Activated naive CD8-positive, alpha-beta T cell treated with anti-CD3 and anti-CD28 coated beads for 36 hours (primary cell): ENCODE results near the gene GRK2. TPM values are rescaled to one million over a fixed set of nuclear protein-coding genes. Genes with fewer than 3 reads are reported as not detected.
"Not testable (repeated sequence)": the region's sequence is repeated elsewhere in the genome, so short reads cannot be mapped to it uniquely, and the experiment has no call there.

Source experiments
- DNase-seq: peaks from one replicate; pipeline ENCODE4 v3.0.0; 2021
- H3K27ac Mint-ChIP-seq: one replicate; pipeline ENCODE4 v1.8.0; 2022; ENCODE audit warnings: mild to moderate bottlenecking, moderate library complexity, mixed read lengths
- H3K27me3 Mint-ChIP-seq: one replicate; pipeline ENCODE4 v1.8.0; 2022; ENCODE audit warnings: mild to moderate bottlenecking, mixed read lengths
- H3K36me3 Mint-ChIP-seq: one replicate; pipeline ENCODE4 v1.8.0; 2021; ENCODE audit warnings: mild to moderate bottlenecking, mixed read lengths
- H3K4me1 Mint-ChIP-seq: one replicate; pipeline ENCODE4 v1.8.0; 2021; ENCODE audit warnings: mixed read lengths
- H3K4me3 Mint-ChIP-seq: one replicate; pipeline ENCODE4 v1.8.0; 2022; ENCODE audit warnings: mild to moderate bottlenecking, moderate library complexity, mixed read lengths
- H3K9me3 Mint-ChIP-seq: one replicate; pipeline ENCODE4 v1.8.0; 2022; ENCODE audit warnings: mixed read lengths
- total RNA-seq, 2 experiments: library from RNA; stranded (reverse); gene quantifications; one replicate each; pipeline ENCODE4 v1.2.3, GENCODE V29; 2021

GRK2 gene
- total RNA-seq, 2 experiments from 2014 or later, result 211 to 219 TPM

- Mint-ChIP-seq H3K27ac (peak overlapping the region; percentile 25), H3K36me3 (peaks cover 59% of the 10 kb centered on the region), H3K4me1 (peaks cover 33% of the 10 kb centered on the region), H3K9me3 (no peaks in the 10 kb centered on the region), H3K4me3 (no peak overlapping the region), H3K27me3 (no peaks in the 10 kb centered on the region)
- no peak for DNase-seq
Observed at GRCh38 chr11:67247946-67248550, 18.2 kb upstream of the GRK2 start.

GRCh38 chr11:67248653-67249052, 17.6 kb upstream of the GRK2 start:
- no peak for DNase-seq
- Mint-ChIP-seq H3K9me3 (no peaks in the 10 kb centered on the region), H3K4me1 (peaks cover 34% of the 10 kb centered on the region), H3K27me3 (no peaks in the 10 kb centered on the region), H3K4me3 (no peak overlapping the region), H3K27ac (peak overlapping the region; percentile 54), H3K36me3 (peaks cover 60% of the 10 kb centered on the region)

GRCh38 chr11:67250059-67251043, 15.9 kb upstream of the GRK2 start:
- H3K36me3 Mint-ChIP-seq, result peaks cover 58% of the 10 kb centered on the region
- H3K27me3 Mint-ChIP-seq, result no peaks in the 10 kb centered on the region
- no peak overlapping the region for H3K4me3 Mint-ChIP-seq
- DNase-seq, result no peak
- peak overlapping the region; percentile 6 for H3K27ac Mint-ChIP-seq
- peaks cover 29% of the 10 kb centered on the region for H3K4me1 Mint-ChIP-seq
- no peaks in the 10 kb centered on the region for H3K9me3 Mint-ChIP-seq

- H3K4me3 Mint-ChIP-seq, result no peak overlapping the region
- peaks cover 54% of the 10 kb centered on the region for H3K36me3 Mint-ChIP-seq
- DNase-seq, result no peak
- peak overlapping the region; percentile 35 for H3K27ac Mint-ChIP-seq
- no peaks in the 10 kb centered on the region for H3K9me3 Mint-ChIP-seq
- H3K27me3 Mint-ChIP-seq, result no peaks in the 10 kb centered on the region
- peaks cover 29% of the 10 kb centered on the region for H3K4me1 Mint-ChIP-seq
Observed at GRCh38 chr11:67251841-67252240, 14.4 kb upstream of the GRK2 start.

- no peaks in the 10 kb centered on the region for H3K27me3 Mint-ChIP-seq
- H3K27ac Mint-ChIP-seq, result no peak overlapping the region
- H3K36me3 Mint-ChIP-seq, result peaks cover 53% of the 10 kb centered on the region
- peaks cover 29% of the 10 kb centered on the region for H3K4me1 Mint-ChIP-seq
- DNase-seq, result no peak
- no peak overlapping the region for H3K4me3 Mint-ChIP-seq
- H3K9me3 Mint-ChIP-seq, result no peaks in the 10 kb centered on the region
Observed at GRCh38 chr11:67252831-67253239, 13.4 kb upstream of the GRK2 start.

- H3K9me3 Mint-ChIP-seq, result no peaks in the 10 kb centered on the region
- H3K4me3 Mint-ChIP-seq, result no peak overlapping the region
- DNase-seq, result no peak
- H3K4me1 Mint-ChIP-seq, result peaks cover 26% of the 10 kb centered on the region
- H3K36me3 Mint-ChIP-seq, result peaks cover 44% of the 10 kb centered on the region
- H3K27ac Mint-ChIP-seq, result peak overlapping the region; percentile 66
- no peaks in the 10 kb centered on the region for H3K27me3 Mint-ChIP-seq
Observed at GRCh38 chr11:67253872-67254624, 12.2 kb upstream of the GRK2 start.

- H3K27me3 Mint-ChIP-seq, result no peaks in the 10 kb centered on the region
- peaks cover 37% of the 10 kb centered on the region for H3K36me3 Mint-ChIP-seq
- DNase-seq, result no peak
- no peaks in the 10 kb centered on the region for H3K9me3 Mint-ChIP-seq
- H3K4me1 Mint-ChIP-seq, result peaks cover 26% of the 10 kb centered on the region
- H3K27ac Mint-ChIP-seq, result peak overlapping the region; percentile 66
- no peak overlapping the region for H3K4me3 Mint-ChIP-seq
Observed at GRCh38 chr11:67254798-67255197, 11.5 kb upstream of the GRK2 start.

GRCh38 chr11:67255353-67255752, 10.9 kb upstream of the GRK2 start:
- no peaks in the 10 kb centered on the region for H3K27me3 Mint-ChIP-seq
- peaks cover 26% of the 10 kb centered on the region for H3K4me1 Mint-ChIP-seq
- H3K9me3 Mint-ChIP-seq, result no peaks in the 10 kb centered on the region
- no peak overlapping the region for H3K27ac Mint-ChIP-seq
- DNase-seq, result no peak
- H3K4me3 Mint-ChIP-seq, result no peak overlapping the region
- peaks cover 32% of the 10 kb centered on the region for H3K36me3 Mint-ChIP-seq

- Mint-ChIP-seq H3K4me1 (peaks cover 22% of the 10 kb centered on the region), H3K27me3 (no peaks in the 10 kb centered on the region), H3K36me3 (peaks cover 29% of the 10 kb centered on the region), H3K27ac (no peak overlapping the region), H3K4me3 (no peak overlapping the region), H3K9me3 (no peaks in the 10 kb centered on the region)
- DNase-seq, result no peak
Observed at GRCh38 chr11:67255864-67256263, 10.4 kb upstream of the GRK2 start.

- peaks cover 19% of the 10 kb centered on the region for H3K4me1 Mint-ChIP-seq
- peak overlapping the region; percentile 62 for H3K27ac Mint-ChIP-seq
Observed at GRCh38 chr11:67256477-67257135, 9.7 kb upstream of the GRK2 start.

GRCh38 chr11:67260406-67260805, 5.9 kb upstream of the GRK2 start:
- Mint-ChIP-seq H3K4me1 (peaks cover 34% of the 10 kb centered on the region), H3K4me3 (peak overlapping the region; percentile 8)
- DNase-seq, result no peak

More at GRCh38 chr11:67256477-67257135, 9.7 kb upstream of the GRK2 start:
- peaks cover 29% of the 10 kb centered on the region for H3K36me3 Mint-ChIP-seq
- no peak overlapping the region for H3K4me3 Mint-ChIP-seq
- no peaks in the 10 kb centered on the region for H3K27me3 Mint-ChIP-seq
- no peaks in the 10 kb centered on the region for H3K9me3 Mint-ChIP-seq
- no peak for DNase-seq

GRCh38 chr11:67260885-67261639, 5.2 kb upstream of the GRK2 start:
- Mint-ChIP-seq H3K4me3 (peak overlapping the region; percentile 57), H3K4me1 (peaks cover 39% of the 10 kb centered on the region)
- not testable (repeated sequence) for H3K9me3 Mint-ChIP-seq, H3K27ac Mint-ChIP-seq, H3K27me3 Mint-ChIP-seq, H3K36me3 Mint-ChIP-seq
- peak; percentile 66 for DNase-seq

More at GRCh38 chr11:67260406-67260805, 5.9 kb upstream of the GRK2 start:
- Mint-ChIP-seq H3K27me3 (no peaks in the 10 kb centered on the region), H3K27ac (no peak overlapping the region), H3K9me3 (no peaks in the 10 kb centered on the region), H3K36me3 (peaks cover 8% of the 10 kb centered on the region)

GRCh38 chr11:67261640-67261945, 4.7 kb upstream of the GRK2 start:
- Mint-ChIP-seq H3K4me3 (no peak overlapping the region), H3K4me1 (peaks cover 40% of the 10 kb centered on the region), H3K9me3 (no peaks in the 10 kb centered on the region), H3K27me3 (no peaks in the 10 kb centered on the region), H3K36me3 (peaks cover 4% of the 10 kb centered on the region), H3K27ac (no peak overlapping the region)
- no peak for DNase-seq
